ENCODE data around the gene ASTL.

- TF ChIP-seq, protein P1, sequence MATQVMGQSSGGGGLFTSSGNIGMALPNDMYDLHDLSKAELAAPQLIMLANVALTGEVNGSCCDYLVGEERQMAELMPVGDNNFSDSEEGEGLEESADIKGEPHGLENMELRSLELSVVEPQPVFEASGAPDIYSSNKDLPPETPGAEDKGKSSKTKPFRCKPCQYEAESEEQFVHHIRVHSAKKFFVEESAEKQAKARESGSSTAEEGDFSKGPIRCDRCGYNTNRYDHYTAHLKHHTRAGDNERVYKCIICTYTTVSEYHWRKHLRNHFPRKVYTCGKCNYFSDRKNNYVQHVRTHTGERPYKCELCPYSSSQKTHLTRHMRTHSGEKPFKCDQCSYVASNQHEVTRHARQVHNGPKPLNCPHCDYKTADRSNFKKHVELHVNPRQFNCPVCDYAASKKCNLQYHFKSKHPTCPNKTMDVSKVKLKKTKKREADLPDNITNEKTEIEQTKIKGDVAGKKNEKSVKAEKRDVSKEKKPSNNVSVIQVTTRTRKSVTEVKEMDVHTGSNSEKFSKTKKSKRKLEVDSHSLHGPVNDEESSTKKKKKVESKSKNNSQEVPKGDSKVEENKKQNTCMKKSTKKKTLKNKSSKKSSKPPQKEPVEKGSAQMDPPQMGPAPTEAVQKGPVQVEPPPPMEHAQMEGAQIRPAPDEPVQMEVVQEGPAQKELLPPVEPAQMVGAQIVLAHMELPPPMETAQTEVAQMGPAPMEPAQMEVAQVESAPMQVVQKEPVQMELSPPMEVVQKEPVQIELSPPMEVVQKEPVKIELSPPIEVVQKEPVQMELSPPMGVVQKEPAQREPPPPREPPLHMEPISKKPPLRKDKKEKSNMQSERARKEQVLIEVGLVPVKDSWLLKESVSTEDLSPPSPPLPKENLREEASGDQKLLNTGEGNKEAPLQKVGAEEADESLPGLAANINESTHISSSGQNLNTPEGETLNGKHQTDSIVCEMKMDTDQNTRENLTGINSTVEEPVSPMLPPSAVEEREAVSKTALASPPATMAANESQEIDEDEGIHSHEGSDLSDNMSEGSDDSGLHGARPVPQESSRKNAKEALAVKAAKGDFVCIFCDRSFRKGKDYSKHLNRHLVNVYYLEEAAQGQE (IDR thresholded peaks at IDR 0.05; ENCODE audit: low read depth) = no peak
- TF ChIP-seq TEAD4 (IDR thresholded peaks at IDR 0.05) (no peak), TAF1 (IDR thresholded peaks at IDR 0.05; ENCODE audit: low read depth) (no peak), EP300 (IDR thresholded peaks at IDR 0.05; ENCODE audit: borderline replicate concordance) (no peak), MAX (IDR thresholded peaks at IDR 0.05) (no peak), YY1 (IDR thresholded peaks at IDR 0.05; ENCODE audit: low read depth) (no peak), EGR1 (IDR thresholded peaks at IDR 0.05) (no peak), NFIC (IDR thresholded peaks at IDR 0.05) (no peak), RAD21 (IDR thresholded peaks at IDR 0.05; ENCODE audit: low read depth) (no peak), USF1 (IDR thresholded peaks at IDR 0.05) (no peak), CREB1 (IDR thresholded peaks at IDR 0.05; ENCODE audit: low read depth) (no peak)
These were observed 20.2 kb upstream of the ASTL start for GRCh38 chr2:96158554-96158940.
